GM12875 (cell line): ENCODE data around the gene ZNF652.
A peak's percentile ranks its signal among the peaks of the same experiment; 100 is the strongest.
"Not testable (repeated sequence)": the region's sequence is repeated elsewhere in the genome, so short reads cannot be mapped to it uniquely, and the experiment has no call there.

Source experiments
- H3K4me3 ChIP-seq: one replicate; pipeline ENCODE4 v1.5.1; 2011; ENCODE audit warnings: low read depth, low read length, control low read depth
- CTCF ChIP-seq: IDR thresholded peaks from 2 replicates; pipeline ENCODE4 v1.5.1; 2011; ENCODE audit warnings: low read depth, mild to moderate bottlenecking, control low read depth, inconsistent platforms, low read length, moderate library complexity, borderline replicate concordance; ENCODE audit not compliant: insufficient read depth

The ZNF652 gene

GRCh38 chr17:49267912-49268311 lies 94.1 kb downstream of the ZNF652 start:
- H3K4me3 ChIP-seq = no peak overlapping the region
- no peak for TF ChIP-seq CTCF

DNA sequence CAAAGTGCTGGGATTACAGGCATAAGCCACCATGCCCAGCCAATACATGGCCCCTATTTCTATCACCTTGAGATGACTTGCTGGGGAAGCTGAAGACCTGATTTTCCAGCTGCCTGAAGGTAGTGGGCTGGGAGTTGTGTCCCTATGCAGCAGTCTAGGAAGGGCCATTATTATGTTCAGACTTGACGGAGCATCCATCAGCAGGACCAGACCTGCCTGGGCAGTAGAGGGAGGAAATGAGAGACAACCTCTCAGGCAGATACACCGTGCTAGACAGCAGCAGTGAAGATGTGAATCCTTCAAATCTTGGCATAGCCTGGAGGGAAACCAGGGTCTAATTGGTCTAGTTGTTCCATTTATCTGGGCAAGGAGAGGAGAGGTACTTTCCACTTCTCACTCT lies 95.8 kb downstream of the ZNF652 start:
- no peak overlapping the region for H3K4me3 ChIP-seq
- no peak for TF ChIP-seq CTCF

GRCh38 chr17:49261540-49261939 lies 100.5 kb downstream of the ZNF652 start:
- not testable (repeated sequence) for H3K4me3 ChIP-seq

- peak overlapping the region; percentile 42 for H3K4me3 ChIP-seq
- no peak for TF ChIP-seq CTCF
Observed at GRCh38 chr17:49260817-49261291, 101.2 kb downstream of the ZNF652 start.

DNA sequence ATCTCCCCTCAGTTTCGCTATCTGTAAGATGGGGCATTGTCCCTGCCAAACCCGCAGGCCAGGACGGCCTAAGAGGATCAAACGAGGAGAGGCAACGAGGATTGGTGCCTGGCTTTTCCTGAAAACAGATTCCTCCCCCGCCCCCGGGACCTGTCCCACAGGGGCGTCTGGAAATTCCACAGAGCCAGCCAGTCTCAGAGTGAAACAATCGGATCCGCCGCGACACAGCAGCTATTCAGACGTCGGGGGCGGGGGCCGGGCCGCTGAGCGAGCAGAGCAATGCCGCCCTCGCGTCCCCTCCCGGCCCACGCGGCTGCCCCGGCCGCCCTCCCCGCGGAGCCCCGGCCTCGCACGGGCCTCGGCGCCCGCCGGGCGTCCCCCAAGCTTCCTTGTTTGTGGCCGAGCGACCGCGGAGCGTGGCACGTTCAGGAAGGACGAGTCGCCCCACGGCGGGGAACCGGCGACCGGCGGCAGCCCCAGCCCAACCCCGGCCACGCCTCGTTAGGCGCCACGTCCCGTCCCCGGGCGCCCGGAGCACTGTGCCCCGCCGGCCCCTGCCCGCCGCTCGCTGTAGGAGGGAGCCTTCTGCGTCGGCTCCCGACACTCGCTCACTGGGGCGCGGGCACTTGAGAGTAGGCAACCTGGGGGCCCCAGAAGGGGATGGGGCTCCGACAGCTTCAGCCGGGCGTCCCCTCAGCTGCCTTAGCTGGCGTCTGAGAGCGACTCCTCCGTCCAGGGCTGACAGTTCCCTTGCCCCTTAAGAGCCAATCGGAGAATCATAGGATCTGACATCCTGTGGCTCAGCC lies 101.8 kb downstream of the ZNF652 start:
- no peak for TF ChIP-seq CTCF
- peak overlapping the region; percentile 42 for H3K4me3 ChIP-seq

DNA sequence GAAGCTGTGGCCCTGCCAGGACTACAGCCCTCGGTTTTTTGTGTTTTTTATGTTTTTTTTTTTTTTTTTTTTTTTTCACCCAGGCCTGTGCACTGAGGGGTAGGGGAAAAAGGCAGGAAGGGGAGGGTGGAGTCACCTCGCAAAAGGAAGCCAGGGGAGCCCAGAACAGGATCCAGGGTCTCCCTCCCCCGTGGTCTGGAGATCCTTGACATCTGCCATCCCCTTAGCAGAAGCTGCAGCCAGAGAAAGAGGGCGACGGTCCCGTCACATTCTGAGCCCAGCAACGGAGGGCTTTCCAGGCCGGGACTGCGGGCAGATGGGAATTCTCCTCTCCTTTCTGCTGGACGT lies 102.4 kb downstream of the ZNF652 start:
- peak overlapping the region; percentile 32 for H3K4me3 ChIP-seq
- TF ChIP-seq CTCF = no peak

DNA sequence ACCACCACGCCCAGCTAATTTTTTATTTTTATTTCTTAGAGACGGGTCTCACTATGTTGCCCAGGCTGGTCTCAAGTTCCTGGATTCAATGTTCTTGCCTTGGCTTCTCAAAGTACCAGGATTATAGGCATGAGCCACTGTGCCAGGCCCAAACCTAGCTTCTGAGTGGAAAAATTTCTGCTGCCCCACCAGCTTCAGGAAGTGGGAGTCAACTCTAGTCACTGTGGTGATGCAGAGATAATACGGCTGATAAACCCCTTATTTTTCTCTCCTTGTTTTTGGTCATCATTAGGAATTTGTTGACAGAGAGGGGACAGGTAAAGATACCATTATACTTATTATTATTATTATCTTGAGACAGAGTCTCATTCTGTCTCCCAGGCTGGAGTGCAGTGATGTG lies 103.7 kb downstream of the ZNF652 start:
- no peak overlapping the region for H3K4me3 ChIP-seq
- no peak for TF ChIP-seq CTCF
